Measurements from ENCODE around the gene TCF25. TPM values are rescaled to one million over a fixed set of nuclear protein-coding genes. Genes with fewer than 3 reads are reported as not detected.

The TCF25 gene
- total and polyA plus RNA-seq, 2 experiments from 2014 or later = 95.4 to 143 TPM

DNA sequence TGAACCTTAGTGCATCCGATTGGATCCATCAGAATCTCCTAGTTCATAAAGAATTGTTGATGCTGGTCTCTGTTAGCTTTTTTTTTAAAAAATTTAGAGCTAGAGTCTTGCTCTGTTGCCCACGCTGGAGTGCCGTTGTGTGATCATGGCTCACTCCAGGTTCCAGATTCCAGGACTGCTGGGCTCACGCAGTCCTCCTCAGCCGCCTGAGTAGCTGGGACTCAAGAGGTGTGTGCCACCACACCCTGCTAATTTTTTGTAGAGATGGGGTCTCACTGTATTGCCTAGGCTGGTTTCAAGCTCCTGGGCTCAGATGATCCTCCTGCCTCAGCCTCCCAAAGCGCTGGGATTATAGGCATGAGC lies 8.0 kb downstream of the TCF25 start:
- Histone ChIP-seq H4K20me1 (replicated peaks; ENCODE audit: insufficient read depth) (peaks cover 11% of the 10 kb centered on the region), H3K36me3 (ENCODE audit: insufficient read depth) (peaks cover 10% of the 10 kb centered on the region; the same call in 1 of the 2 replicates), H3K79me2 (replicated peaks; ENCODE audit: insufficient read depth) (peaks cover 50% of the 10 kb centered on the region), H3K27me3 (ENCODE audit: insufficient read depth) (no peaks in the 10 kb centered on the region), H3K4me2 (no peak overlapping the region), H3K4me3 (no peak overlapping the region), H2AFZ (no peak overlapping the region), H3K27ac (ENCODE audit: low read depth) (0 out of 2 replicates have a peak overlapping the region, but pooled peaks have one; percentile 69), H3F3A (replicated peaks; ENCODE audit: low read depth) (peaks cover 14% of the 10 kb centered on the region), H3K9me2 (ENCODE audit: insufficient read depth) (no peaks in the 10 kb centered on the region), H3K4me1 (ENCODE audit: insufficient read depth) (no peaks in the 10 kb centered on the region)
- Mint-ChIP-seq H3K4me1 (no peaks in the 10 kb centered on the region), H3K27me3 (ENCODE audit: insufficient read depth, low read depth, poor library complexity) (no peaks in the 10 kb centered on the region), H3K9me3 (no peaks in the 10 kb centered on the region; the same call in 2 of the 3 replicates), H3K27ac (no peak overlapping the region), H3K4me3 (no peak overlapping the region), H3K36me3 (ENCODE audit: low read depth) (peaks cover 53% of the 10 kb centered on the region)
- ATAC-seq = no peak
- DNase-seq (ENCODE audit: low spot score) = no peak
- TF ChIP-seq, protein P1, sequence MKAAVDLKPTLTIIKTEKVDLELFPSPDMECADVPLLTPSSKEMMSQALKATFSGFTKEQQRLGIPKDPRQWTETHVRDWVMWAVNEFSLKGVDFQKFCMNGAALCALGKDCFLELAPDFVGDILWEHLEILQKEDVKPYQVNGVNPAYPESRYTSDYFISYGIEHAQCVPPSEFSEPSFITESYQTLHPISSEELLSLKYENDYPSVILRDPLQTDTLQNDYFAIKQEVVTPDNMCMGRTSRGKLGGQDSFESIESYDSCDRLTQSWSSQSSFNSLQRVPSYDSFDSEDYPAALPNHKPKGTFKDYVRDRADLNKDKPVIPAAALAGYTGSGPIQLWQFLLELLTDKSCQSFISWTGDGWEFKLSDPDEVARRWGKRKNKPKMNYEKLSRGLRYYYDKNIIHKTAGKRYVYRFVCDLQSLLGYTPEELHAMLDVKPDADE (IDR thresholded peaks at IDR 0.05) = no peak
- TF ChIP-seq NANOG (IDR thresholded peaks at IDR 0.05; ENCODE audit: borderline replicate concordance) (no peak), CREB1 (CRISPR knock-in tag; IDR thresholded peaks at IDR 0.05; ENCODE audit: low read depth) (no peak)

DNA sequence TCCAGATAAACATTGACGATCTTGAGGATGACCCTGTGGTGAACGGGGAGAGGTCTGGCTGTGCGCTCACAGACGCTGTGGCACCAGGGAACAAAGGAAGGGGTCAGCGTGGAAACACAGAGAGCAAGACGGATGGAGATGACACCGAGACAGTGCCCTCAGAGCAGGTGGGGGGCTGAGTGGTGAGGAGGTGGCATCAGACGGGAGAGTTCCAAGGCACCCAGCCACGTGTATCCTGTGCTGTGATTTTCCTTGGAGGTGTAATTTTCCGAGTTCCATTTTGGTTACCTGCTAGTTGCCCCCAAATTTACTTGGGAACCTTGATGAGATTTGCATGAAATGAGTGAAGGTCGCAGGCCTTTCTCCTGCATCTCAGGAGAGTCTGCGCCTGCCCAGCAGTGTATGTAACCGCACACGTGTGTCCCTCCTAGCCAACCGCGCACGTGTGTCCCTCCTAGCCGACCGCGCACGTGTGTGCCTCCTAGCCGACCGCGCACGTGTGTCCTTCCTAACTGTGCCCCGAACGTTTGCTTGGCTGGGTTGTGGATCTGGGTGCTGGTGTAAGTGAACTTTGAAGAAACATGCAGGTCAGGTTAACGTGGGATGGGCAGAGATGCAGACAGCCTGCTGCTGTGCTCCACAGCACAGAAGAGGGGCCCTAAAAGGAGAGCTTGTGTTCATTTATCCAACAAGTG lies 10.1 kb downstream of the TCF25 start:
- H3K27me3 ChIP-seq (ENCODE audit: insufficient read depth) = no peaks in the 10 kb centered on the region
- H3K36me3 ChIP-seq (ENCODE audit: insufficient read depth) = peaks cover 14% of the 10 kb centered on the region
- H3K4me1 ChIP-seq (ENCODE audit: insufficient read depth) = no peaks in the 10 kb centered on the region
- peaks cover 11% of the 10 kb centered on the region for H4K20me1 ChIP-seq (replicated peaks; ENCODE audit: insufficient read depth)
- no peak overlapping the region for H3K4me2 ChIP-seq
- Mint-ChIP-seq H3K36me3 (ENCODE audit: low read depth) (peaks cover 58% of the 10 kb centered on the region), H3K9me3 (no peaks in the 10 kb centered on the region; the same call in 2 of the 3 replicates), H3K4me3 (no peak overlapping the region), H3K4me1 (no peaks in the 10 kb centered on the region), H3K27ac (no peak overlapping the region), H3K27me3 (ENCODE audit: insufficient read depth, low read depth, poor library complexity) (peaks cover 3% of the 10 kb centered on the region)
- ATAC-seq (no peak), DNase-seq (ENCODE audit: low spot score) (no peak)
- peaks cover 29% of the 10 kb centered on the region for H3K79me2 ChIP-seq (replicated peaks; ENCODE audit: insufficient read depth)
- no peaks in the 10 kb centered on the region for H3K9me2 ChIP-seq (ENCODE audit: insufficient read depth)
- peaks cover 13% of the 10 kb centered on the region for H3F3A ChIP-seq (replicated peaks; ENCODE audit: low read depth)
- no peak overlapping the region for H3K27ac ChIP-seq (ENCODE audit: low read depth)
- H3K4me3 ChIP-seq = no peak overlapping the region
- no peak overlapping the region for H2AFZ ChIP-seq
- TF ChIP-seq EZH2phosphoT487 (IDR thresholded peaks at IDR 0.05; ENCODE audit: unreplicated experiment) = no peak
- TF ChIP-seq, protein P1 (IDR thresholded peaks at IDR 0.05) = no peak
- TF ChIP-seq, protein P2, sequence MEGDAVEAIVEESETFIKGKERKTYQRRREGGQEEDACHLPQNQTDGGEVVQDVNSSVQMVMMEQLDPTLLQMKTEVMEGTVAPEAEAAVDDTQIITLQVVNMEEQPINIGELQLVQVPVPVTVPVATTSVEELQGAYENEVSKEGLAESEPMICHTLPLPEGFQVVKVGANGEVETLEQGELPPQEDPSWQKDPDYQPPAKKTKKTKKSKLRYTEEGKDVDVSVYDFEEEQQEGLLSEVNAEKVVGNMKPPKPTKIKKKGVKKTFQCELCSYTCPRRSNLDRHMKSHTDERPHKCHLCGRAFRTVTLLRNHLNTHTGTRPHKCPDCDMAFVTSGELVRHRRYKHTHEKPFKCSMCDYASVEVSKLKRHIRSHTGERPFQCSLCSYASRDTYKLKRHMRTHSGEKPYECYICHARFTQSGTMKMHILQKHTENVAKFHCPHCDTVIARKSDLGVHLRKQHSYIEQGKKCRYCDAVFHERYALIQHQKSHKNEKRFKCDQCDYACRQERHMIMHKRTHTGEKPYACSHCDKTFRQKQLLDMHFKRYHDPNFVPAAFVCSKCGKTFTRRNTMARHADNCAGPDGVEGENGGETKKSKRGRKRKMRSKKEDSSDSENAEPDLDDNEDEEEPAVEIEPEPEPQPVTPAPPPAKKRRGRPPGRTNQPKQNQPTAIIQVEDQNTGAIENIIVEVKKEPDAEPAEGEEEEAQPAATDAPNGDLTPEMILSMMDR (conservative IDR thresholded peaks at IDR 0.05; ENCODE audit: low read depth in 2 of 2) = no peak
- no peak for TF ChIP-seq ZNF331 (CRISPR knock-in tag; IDR thresholded peaks at IDR 0.05; ENCODE audit: low read depth)
- no peak for TF ChIP-seq EZH2 (IDR thresholded peaks at IDR 0.05; ENCODE audit: low read depth, unreplicated experiment)
- no peak for TF ChIP-seq NANOG (IDR thresholded peaks at IDR 0.05; ENCODE audit: borderline replicate concordance)
- no peak for TF ChIP-seq JUNB (IDR thresholded peaks at IDR 0.05; ENCODE audit: unreplicated experiment)
- no peak for TF ChIP-seq POLR2AphosphoS5 (IDR thresholded peaks at IDR 0.05; ENCODE audit: low read depth)
- TF ChIP-seq CREB1 (CRISPR knock-in tag; IDR thresholded peaks at IDR 0.05; ENCODE audit: low read depth) = no peak
- TF ChIP-seq STAT1 (IDR thresholded peaks at IDR 0.05; ENCODE audit: unreplicated experiment) = no peak
- TF ChIP-seq, protein P3, sequence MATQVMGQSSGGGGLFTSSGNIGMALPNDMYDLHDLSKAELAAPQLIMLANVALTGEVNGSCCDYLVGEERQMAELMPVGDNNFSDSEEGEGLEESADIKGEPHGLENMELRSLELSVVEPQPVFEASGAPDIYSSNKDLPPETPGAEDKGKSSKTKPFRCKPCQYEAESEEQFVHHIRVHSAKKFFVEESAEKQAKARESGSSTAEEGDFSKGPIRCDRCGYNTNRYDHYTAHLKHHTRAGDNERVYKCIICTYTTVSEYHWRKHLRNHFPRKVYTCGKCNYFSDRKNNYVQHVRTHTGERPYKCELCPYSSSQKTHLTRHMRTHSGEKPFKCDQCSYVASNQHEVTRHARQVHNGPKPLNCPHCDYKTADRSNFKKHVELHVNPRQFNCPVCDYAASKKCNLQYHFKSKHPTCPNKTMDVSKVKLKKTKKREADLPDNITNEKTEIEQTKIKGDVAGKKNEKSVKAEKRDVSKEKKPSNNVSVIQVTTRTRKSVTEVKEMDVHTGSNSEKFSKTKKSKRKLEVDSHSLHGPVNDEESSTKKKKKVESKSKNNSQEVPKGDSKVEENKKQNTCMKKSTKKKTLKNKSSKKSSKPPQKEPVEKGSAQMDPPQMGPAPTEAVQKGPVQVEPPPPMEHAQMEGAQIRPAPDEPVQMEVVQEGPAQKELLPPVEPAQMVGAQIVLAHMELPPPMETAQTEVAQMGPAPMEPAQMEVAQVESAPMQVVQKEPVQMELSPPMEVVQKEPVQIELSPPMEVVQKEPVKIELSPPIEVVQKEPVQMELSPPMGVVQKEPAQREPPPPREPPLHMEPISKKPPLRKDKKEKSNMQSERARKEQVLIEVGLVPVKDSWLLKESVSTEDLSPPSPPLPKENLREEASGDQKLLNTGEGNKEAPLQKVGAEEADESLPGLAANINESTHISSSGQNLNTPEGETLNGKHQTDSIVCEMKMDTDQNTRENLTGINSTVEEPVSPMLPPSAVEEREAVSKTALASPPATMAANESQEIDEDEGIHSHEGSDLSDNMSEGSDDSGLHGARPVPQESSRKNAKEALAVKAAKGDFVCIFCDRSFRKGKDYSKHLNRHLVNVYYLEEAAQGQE (IDR thresholded peaks at IDR 0.05; ENCODE audit: unreplicated experiment) = no peak

Measured in GM23338 (cell line).